ENCODE measurements around the gene OSBPL2.

GRCh38 chr20:62211769-62212288, 26.5 kb upstream of the OSBPL2 start:
- no peak for TF ChIP-seq POLR2A (IDR thresholded peaks at IDR 0.05)
- TF ChIP-seq, protein P1, sequence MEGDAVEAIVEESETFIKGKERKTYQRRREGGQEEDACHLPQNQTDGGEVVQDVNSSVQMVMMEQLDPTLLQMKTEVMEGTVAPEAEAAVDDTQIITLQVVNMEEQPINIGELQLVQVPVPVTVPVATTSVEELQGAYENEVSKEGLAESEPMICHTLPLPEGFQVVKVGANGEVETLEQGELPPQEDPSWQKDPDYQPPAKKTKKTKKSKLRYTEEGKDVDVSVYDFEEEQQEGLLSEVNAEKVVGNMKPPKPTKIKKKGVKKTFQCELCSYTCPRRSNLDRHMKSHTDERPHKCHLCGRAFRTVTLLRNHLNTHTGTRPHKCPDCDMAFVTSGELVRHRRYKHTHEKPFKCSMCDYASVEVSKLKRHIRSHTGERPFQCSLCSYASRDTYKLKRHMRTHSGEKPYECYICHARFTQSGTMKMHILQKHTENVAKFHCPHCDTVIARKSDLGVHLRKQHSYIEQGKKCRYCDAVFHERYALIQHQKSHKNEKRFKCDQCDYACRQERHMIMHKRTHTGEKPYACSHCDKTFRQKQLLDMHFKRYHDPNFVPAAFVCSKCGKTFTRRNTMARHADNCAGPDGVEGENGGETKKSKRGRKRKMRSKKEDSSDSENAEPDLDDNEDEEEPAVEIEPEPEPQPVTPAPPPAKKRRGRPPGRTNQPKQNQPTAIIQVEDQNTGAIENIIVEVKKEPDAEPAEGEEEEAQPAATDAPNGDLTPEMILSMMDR (IDR thresholded peaks at IDR 0.05), result no peak

Data from vagina (tissue), 2 donors.